GM12872 (cell line): ENCODE measurements around the gene MAP2K4.

Experiments
- TF ChIP-seq, protein P1 (sequence below): IDR thresholded peaks from 3 replicates; pipeline ENCODE4 v1.5.1; 2011; ENCODE audit warnings: low read depth, mild to moderate bottlenecking, low read length, moderate library complexity; ENCODE audit not compliant: insufficient read depth

The MAP2K4 gene

DNA sequence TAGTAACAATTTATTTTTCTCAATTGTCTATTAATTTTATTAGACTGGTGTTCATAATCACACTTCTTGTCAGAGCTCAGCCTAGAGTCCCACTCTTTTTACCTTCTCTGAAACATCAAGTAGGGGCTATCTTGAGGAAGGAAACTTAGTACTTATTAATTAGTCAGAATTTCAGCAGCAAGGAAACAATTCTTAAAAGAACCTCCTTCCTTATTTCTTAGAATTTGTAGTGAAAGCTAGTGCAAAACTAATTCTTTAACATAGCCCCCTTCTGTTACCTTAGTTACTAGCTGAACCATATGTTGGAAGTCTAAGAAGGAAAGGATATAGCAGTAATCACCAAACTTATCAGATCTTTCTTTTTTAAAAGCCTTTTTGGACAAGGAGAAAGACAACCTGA, 35.2 kb downstream of the MAP2K4 start:
- TF ChIP-seq, protein P1, sequence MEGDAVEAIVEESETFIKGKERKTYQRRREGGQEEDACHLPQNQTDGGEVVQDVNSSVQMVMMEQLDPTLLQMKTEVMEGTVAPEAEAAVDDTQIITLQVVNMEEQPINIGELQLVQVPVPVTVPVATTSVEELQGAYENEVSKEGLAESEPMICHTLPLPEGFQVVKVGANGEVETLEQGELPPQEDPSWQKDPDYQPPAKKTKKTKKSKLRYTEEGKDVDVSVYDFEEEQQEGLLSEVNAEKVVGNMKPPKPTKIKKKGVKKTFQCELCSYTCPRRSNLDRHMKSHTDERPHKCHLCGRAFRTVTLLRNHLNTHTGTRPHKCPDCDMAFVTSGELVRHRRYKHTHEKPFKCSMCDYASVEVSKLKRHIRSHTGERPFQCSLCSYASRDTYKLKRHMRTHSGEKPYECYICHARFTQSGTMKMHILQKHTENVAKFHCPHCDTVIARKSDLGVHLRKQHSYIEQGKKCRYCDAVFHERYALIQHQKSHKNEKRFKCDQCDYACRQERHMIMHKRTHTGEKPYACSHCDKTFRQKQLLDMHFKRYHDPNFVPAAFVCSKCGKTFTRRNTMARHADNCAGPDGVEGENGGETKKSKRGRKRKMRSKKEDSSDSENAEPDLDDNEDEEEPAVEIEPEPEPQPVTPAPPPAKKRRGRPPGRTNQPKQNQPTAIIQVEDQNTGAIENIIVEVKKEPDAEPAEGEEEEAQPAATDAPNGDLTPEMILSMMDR = no peak

- TF ChIP-seq, protein P1 = no peak
Observed at GRCh38 chr17:12057520-12057919, 36.8 kb downstream of the MAP2K4 start.

DNA sequence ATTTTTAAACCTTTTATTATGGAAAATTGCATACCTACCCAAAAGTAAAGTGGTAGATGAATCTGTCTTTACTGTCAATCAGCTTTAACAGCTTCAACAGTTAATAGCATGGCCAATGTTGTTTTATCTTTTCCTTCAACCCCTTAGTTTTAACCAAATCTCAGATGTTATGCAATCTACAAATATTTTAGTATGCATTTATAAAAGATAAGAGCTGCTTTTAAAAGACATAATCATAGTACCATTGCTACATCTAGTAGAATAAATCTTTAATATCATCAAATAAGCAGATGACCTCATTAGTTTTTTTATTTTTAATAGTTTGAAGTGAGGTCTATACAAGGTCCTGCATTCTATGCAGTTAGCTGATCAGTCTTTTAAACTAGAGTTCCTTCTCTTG, 37.9 kb downstream of the MAP2K4 start:
- TF ChIP-seq, protein P1 = no peak

GRCh38 chr17:12062249-12062648, 41.6 kb downstream of the MAP2K4 start:
- TF ChIP-seq, protein P1 = no peak

GRCh38 chr17:12064395-12064794, 43.7 kb downstream of the MAP2K4 start:
- TF ChIP-seq, protein P1 = no peak

DNA sequence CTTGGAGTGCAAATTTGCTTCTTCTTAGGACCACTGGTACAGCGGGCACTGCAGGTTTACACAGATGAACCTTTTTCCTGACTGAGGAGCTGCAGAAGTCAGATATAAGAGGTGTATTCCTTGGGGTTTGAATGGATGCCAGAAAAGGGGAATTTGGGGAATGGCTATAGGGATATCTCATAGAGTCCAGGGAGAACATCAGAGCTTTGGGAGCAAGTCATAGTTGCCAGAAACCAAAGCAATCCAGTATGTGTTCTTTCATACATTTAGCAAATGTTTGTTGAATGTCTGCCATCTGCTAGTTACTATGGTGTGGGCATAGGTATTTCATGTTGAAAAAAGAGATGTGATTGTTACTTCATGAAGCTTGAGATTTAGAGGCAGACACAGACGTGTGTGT, 46.8 kb downstream of the MAP2K4 start:
- TF ChIP-seq, protein P1 = no peak

GRCh38 chr17:12068946-12069345, 48.3 kb downstream of the MAP2K4 start:
- TF ChIP-seq, protein P1 = no peak

- TF ChIP-seq, protein P1 = no peak
Observed at GRCh38 chr17:12070561-12070960, 49.9 kb downstream of the MAP2K4 start.
